Calu3 (cell line): ENCODE results near the gene CNNM1. TPM values are rescaled to one million over a fixed set of nuclear protein-coding genes. Genes with fewer than 3 reads are reported as not detected.

Experiments used
- BruUV-seq: library from RNA; stranded (reverse); fragments of 400-500 nt; replicated peaks from 2 replicates; lab custom pipeline; 2021; lab: Mats Ljungman, UMichigan
- CTCF ChIA-PET: fragments of 300-600 bp; sonication (Branson Sonifier 250); formaldehyde crosslinking; loops from one replicate; lab custom pipeline; 2022; ENCODE audit warnings: antibody characterized with exemption; lab: Charles Lee
- DNase-seq: peaks from one replicate; pipeline ENCODE4 v3.0.0; 2022
- H3K27ac Mint-ChIP-seq: one replicate; pipeline ENCODE4 v1.8.0; 2022; ENCODE audit warnings: mixed read lengths; ENCODE audit not compliant: unreplicated experiment
- H3K27me3 Mint-ChIP-seq: one replicate; pipeline ENCODE4 v1.8.0; 2022; ENCODE audit warnings: mixed read lengths; ENCODE audit not compliant: unreplicated experiment
- H3K36me3 Mint-ChIP-seq: one replicate; pipeline ENCODE4 v1.8.0; 2022; ENCODE audit warnings: mild to moderate bottlenecking, moderate library complexity, mixed read lengths; ENCODE audit not compliant: insufficient read depth, unreplicated experiment
- H3K4me1 Mint-ChIP-seq: one replicate; pipeline ENCODE4 v1.8.0; 2022; ENCODE audit warnings: mild to moderate bottlenecking, low read depth, mixed read lengths; ENCODE audit not compliant: unreplicated experiment
- H3K4me3 Mint-ChIP-seq: one replicate; pipeline ENCODE4 v1.8.0; 2022; ENCODE audit warnings: mild to moderate bottlenecking, low read depth, moderate library complexity, mixed read lengths; ENCODE audit not compliant: unreplicated experiment
- H3K9me3 Mint-ChIP-seq: one replicate; pipeline ENCODE4 v1.8.0; 2022; ENCODE audit warnings: low read depth, mixed read lengths; ENCODE audit not compliant: unreplicated experiment
- CTCF ChIP-seq: fragments of 200-600 bp; IDR thresholded peaks from one replicate; pipeline ENCODE4 v1.8.0; 2022; ENCODE audit warnings: antibody characterized with exemption; ENCODE audit not compliant: unreplicated experiment
- intact Hi-C: fragments of 100-400 bp; cut with micrococcal nuclease; formaldehyde crosslinking; loops from one replicate; pipeline ENCODE4 v1.10.0; 2022; ENCODE audit not compliant: unreplicated experiment
- total RNA-seq: library from RNA; stranded (reverse); gene quantifications from 2 replicates; pipeline ENCODE4 v1.2.3, GENCODE V29; 2022

CNNM1 gene
- total RNA-seq, 1 experiment from 2014 or later, result 5.8 TPM

GRCh38 chr10:99382176-99382575 is 53.0 kb downstream of the CNNM1 start:
- Mint-ChIP-seq H3K36me3 (no peaks in the 10 kb centered on the region), H3K4me1 (no peaks in the 10 kb centered on the region), H3K27me3 (no peaks in the 10 kb centered on the region), H3K9me3 (no peaks in the 10 kb centered on the region), H3K4me3 (no peak overlapping the region), H3K27ac (no peak overlapping the region)
- no peak for DNase-seq
- intact Hi-C loops, result no loop called here
- CTCF ChIA-PET, result no interaction called here
- TF ChIP-seq CTCF, result no peak
- no TSS peak for BruUV-seq

GRCh38 chr10:99387071-99387470 is 57.9 kb downstream of the CNNM1 start:
- Mint-ChIP-seq H3K27ac (no peak overlapping the region), H3K9me3 (no peaks in the 10 kb centered on the region), H3K36me3 (peaks cover 5% of the 10 kb centered on the region), H3K27me3 (no peaks in the 10 kb centered on the region), H3K4me3 (no peak overlapping the region), H3K4me1 (no peaks in the 10 kb centered on the region)
- no TSS peak for BruUV-seq
- DNase-seq, result no peak
- CTCF ChIA-PET, result no interaction called here
- intact Hi-C loops, result no loop called here
- no peak for TF ChIP-seq CTCF

- Mint-ChIP-seq H3K4me1 (no peaks in the 10 kb centered on the region), H3K27ac (no peak overlapping the region), H3K9me3 (no peaks in the 10 kb centered on the region), H3K27me3 (no peaks in the 10 kb centered on the region), H3K4me3 (no peak overlapping the region), H3K36me3 (peaks cover 8% of the 10 kb centered on the region)
- BruUV-seq, result no TSS peak
- CTCF ChIA-PET, result interaction anchor here (1.1 kb wide), 1 partner anchor 13 kb away, joined by 3 read pairs; no protein-coding TSS in a partner anchor
- no peak for TF ChIP-seq CTCF
- intact Hi-C loops, result no loop called here
- no peak for DNase-seq
Observed at GRCh38 chr10:99387541-99387940, 58.4 kb downstream of the CNNM1 start.

GRCh38 chr10:99389729-99390480 is 60.7 kb downstream of the CNNM1 start:
- no peak for TF ChIP-seq CTCF
- Mint-ChIP-seq H3K27ac (no peak overlapping the region), H3K36me3 (peaks cover 20% of the 10 kb centered on the region), H3K4me1 (no peaks in the 10 kb centered on the region), H3K27me3 (no peaks in the 10 kb centered on the region), H3K4me3 (no peak overlapping the region), H3K9me3 (no peaks in the 10 kb centered on the region)
- intact Hi-C loops, result loop anchor here (10.0 kb wide), 1 partner anchor 295 kb away; no protein-coding TSS in a partner anchor
- DNase-seq, result no peak
- no TSS peak for BruUV-seq
- CTCF ChIA-PET, result no interaction called here
